Activated CD4-positive, alpha-beta memory T cell treated with anti-CD3 and anti-CD28 coated beads, Interleukin-2, amount 10 ng/mL, durations not matched to agents 7 days and 5 days (primary cell): ENCODE results near the gene TTC9B. TPM values are rescaled to one million over a fixed set of nuclear protein-coding genes. Genes with fewer than 3 reads are reported as not detected.
"Not testable (repeated sequence)": the region's sequence is repeated elsewhere in the genome, so short reads cannot be mapped to it uniquely, and the experiment has no call there.

Experiments
- CTCF ChIA-PET: fragments of 350-600 bp; sonication (Branson Sonifier 250); formaldehyde crosslinking; loops from one replicate; lab custom pipeline; 2021; ENCODE audit warnings: antibody characterized with exemption, inconsistent platforms; lab: Charles Lee
- POLR2A ChIA-PET: fragments of 350-600 bp; sonication (Branson Sonifier 250); formaldehyde crosslinking; loops from one replicate; lab custom pipeline; 2021; ENCODE audit warnings: antibody characterized with exemption; lab: Charles Lee
- DNase-seq: peaks from one replicate; pipeline ENCODE4 v3.0.0-alpha.2; 2020
- H3K27ac Mint-ChIP-seq: one replicate; pipeline ENCODE4 v1.8.0; 2021; ENCODE audit warnings: mild to moderate bottlenecking, mixed read lengths
- H3K27me3 Mint-ChIP-seq: one replicate; pipeline ENCODE4 v1.8.0; 2021; ENCODE audit warnings: mixed read lengths
- H3K36me3 Mint-ChIP-seq: one replicate; pipeline ENCODE4 v1.8.0; 2021; ENCODE audit warnings: low read depth, mixed read lengths
- H3K4me1 Mint-ChIP-seq: one replicate; pipeline ENCODE4 v1.8.0; 2021; ENCODE audit warnings: mixed read lengths
- H3K4me3 Mint-ChIP-seq: one replicate; pipeline ENCODE4 v1.8.0; 2021; ENCODE audit warnings: mild to moderate bottlenecking, mixed read lengths
- H3K9me3 Mint-ChIP-seq: one replicate; pipeline ENCODE4 v1.8.0; 2021; ENCODE audit warnings: mixed read lengths
- total RNA-seq, 2 experiments: library from RNA; stranded (reverse); gene quantifications; one replicate each; pipeline ENCODE4 v1.2.3, GENCODE V29; 2021

The TTC9B gene
- total RNA-seq, 2 experiments from 2014 or later, result not detected

GRCh38 chr19:40184273-40184672 lies 33.9 kb downstream of the TTC9B start:
- H3K4me3 Mint-ChIP-seq, result no peak overlapping the region
- CTCF ChIA-PET, result no interaction called here
- no peaks in the 10 kb centered on the region for H3K27me3 Mint-ChIP-seq
- no peak overlapping the region for H3K27ac Mint-ChIP-seq
- H3K36me3 Mint-ChIP-seq, result no peaks in the 10 kb centered on the region
- H3K9me3 Mint-ChIP-seq, result no peaks in the 10 kb centered on the region
- POLR2A ChIA-PET, result no interaction called here
- DNase-seq, result no peak
- H3K4me1 Mint-ChIP-seq, result no peaks in the 10 kb centered on the region

- H3K9me3 Mint-ChIP-seq, result no peaks in the 10 kb centered on the region
- DNase-seq, result no peak
- ChIA-PET CTCF (interaction anchor here (0.6 to 1.4 kb wide), 2 partner anchors 14 to 462 kb away, joined by 3 to 4 read pairs; no protein-coding TSS in a partner anchor), POLR2A (no interaction called here)
- H3K4me1 Mint-ChIP-seq, result no peaks in the 10 kb centered on the region
- no peak overlapping the region for H3K27ac Mint-ChIP-seq
- no peaks in the 10 kb centered on the region for H3K27me3 Mint-ChIP-seq
- H3K4me3 Mint-ChIP-seq, result no peak overlapping the region
- no peaks in the 10 kb centered on the region for H3K36me3 Mint-ChIP-seq
Observed at GRCh38 chr19:40178756-40179155, 39.4 kb downstream of the TTC9B start.

- no peaks in the 10 kb centered on the region for H3K9me3 Mint-ChIP-seq
- POLR2A ChIA-PET, result interaction anchor here (0.6 kb wide), 1 partner anchor 48 kb away, joined by 4 read pairs; no protein-coding TSS in a partner anchor
- no peak for DNase-seq
- no peak overlapping the region for H3K4me3 Mint-ChIP-seq
- no peaks in the 10 kb centered on the region for H3K27me3 Mint-ChIP-seq
- CTCF ChIA-PET, result no interaction called here
- H3K27ac Mint-ChIP-seq, result no peak overlapping the region
- H3K4me1 Mint-ChIP-seq, result no peaks in the 10 kb centered on the region
- no peaks in the 10 kb centered on the region for H3K36me3 Mint-ChIP-seq
Observed at GRCh38 chr19:40177286-40178070, 40.7 kb downstream of the TTC9B start.

GRCh38 chr19:40175820-40176219 lies 42.4 kb downstream of the TTC9B start:
- no peaks in the 10 kb centered on the region for H3K4me1 Mint-ChIP-seq
- H3K36me3 Mint-ChIP-seq, result no peaks in the 10 kb centered on the region
- H3K27ac Mint-ChIP-seq, result no peak overlapping the region
- DNase-seq, result no peak
- H3K4me3 Mint-ChIP-seq, result no peak overlapping the region
- ChIA-PET CTCF (no interaction called here), POLR2A (no interaction called here)
- H3K27me3 Mint-ChIP-seq, result no peaks in the 10 kb centered on the region
- no peaks in the 10 kb centered on the region for H3K9me3 Mint-ChIP-seq

- CTCF ChIA-PET, result interaction anchor here (1.3 kb wide), 1 partner anchor 9 kb away, joined by 3 read pairs; no protein-coding TSS in a partner anchor
- H3K27me3 Mint-ChIP-seq, result no peaks in the 10 kb centered on the region
- DNase-seq, result no peak
- no peaks in the 10 kb centered on the region for H3K4me1 Mint-ChIP-seq
- H3K9me3 Mint-ChIP-seq, result no peaks in the 10 kb centered on the region
- no peak overlapping the region for H3K27ac Mint-ChIP-seq
- H3K36me3 Mint-ChIP-seq, result no peaks in the 10 kb centered on the region
- no peak overlapping the region for H3K4me3 Mint-ChIP-seq
- POLR2A ChIA-PET, result no interaction called here
Observed at GRCh38 chr19:40174092-40174491, 44.1 kb downstream of the TTC9B start.

- H3K4me3 Mint-ChIP-seq, DNase-seq, CTCF ChIA-PET, H3K27ac Mint-ChIP-seq, H3K9me3 Mint-ChIP-seq, H3K36me3 Mint-ChIP-seq, POLR2A ChIA-PET, H3K27me3 Mint-ChIP-seq, H3K4me1 Mint-ChIP-seq: not testable (repeated sequence)
Observed at GRCh38 chr19:40171293-40171692, 46.9 kb downstream of the TTC9B start.

GRCh38 chr19:40170303-40170989 lies 47.7 kb downstream of the TTC9B start:
- CTCF ChIA-PET, H3K9me3 Mint-ChIP-seq, DNase-seq: not testable (repeated sequence)

GRCh38 chr19:40169482-40170302 lies 48.5 kb downstream of the TTC9B start:
- H3K4me3 Mint-ChIP-seq, H3K9me3 Mint-ChIP-seq, POLR2A ChIA-PET, H3K4me1 Mint-ChIP-seq, H3K27ac Mint-ChIP-seq, H3K27me3 Mint-ChIP-seq, DNase-seq, H3K36me3 Mint-ChIP-seq, CTCF ChIA-PET: not testable (repeated sequence)

More at GRCh38 chr19:40170303-40170989, 47.7 kb downstream of the TTC9B start:
- POLR2A ChIA-PET, H3K27ac Mint-ChIP-seq, H3K27me3 Mint-ChIP-seq, H3K4me1 Mint-ChIP-seq, H3K36me3 Mint-ChIP-seq, H3K4me3 Mint-ChIP-seq: not testable (repeated sequence)

Other genes starting within 250 kb of the TTC9B start
- 10 to 100 TPM; 96.4 to 97.6 TPM for gene PSMC4, start 247.2 kb downstream of the TTC9B start, total RNA-seq
- gene ZNF546, start 221.3 kb downstream of the TTC9B start, total RNA-seq, result 1 to 10 TPM; 6.3 to 7.5 TPM
- gene ZNF780B, start 162.2 kb downstream of the TTC9B start, total RNA-seq, result 10 to 100 TPM; 19.9 to 20.1 TPM
- 10 to 100 TPM; 21.3 to 25.3 TPM for gene ZNF780A, start 127.4 kb downstream of the TTC9B start, total RNA-seq
- gene MAP3K10, start 27.0 kb downstream of the TTC9B start, total RNA-seq, result 10 to 100 TPM; 17.3 to 18.0 TPM
- not detected for gene CCNP, start 8.3 kb upstream of the TTC9B start, total RNA-seq
- 100 to 1,000 TPM; 142 to 150 TPM for gene AKT2, start 67.0 kb upstream of the TTC9B start, total RNA-seq
- 10 to 100 TPM; 19.0 to 20.5 TPM for gene C19orf47, start 130.0 kb upstream of the TTC9B start, total RNA-seq
- gene PLD3, start 130.3 kb upstream of the TTC9B start, total RNA-seq, result 100 to 1,000 TPM in 1 of 2 experiments, 10 to 100 TPM in 1; 92.4 to 100 TPM
- under 1 TPM; 0.10 TPM for gene HIPK4, start 171.8 kb upstream of the TTC9B start, total RNA-seq
- gene PRX, start 195.0 kb upstream of the TTC9B start, total RNA-seq, result 1 to 10 TPM; 1.1 to 1.5 TPM
- 10 to 100 TPM; 10.6 to 10.7 TPM for gene SERTAD1, start 207.6 kb upstream of the TTC9B start, total RNA-seq
- gene SERTAD3, start 226.0 kb upstream of the TTC9B start, total RNA-seq, result 10 to 100 TPM; 18.0 to 20.3 TPM
- 10 to 100 TPM; 20.1 to 20.5 TPM for gene BLVRB, start 247.4 kb upstream of the TTC9B start, total RNA-seq
- 1 to 10 TPM in 1 of 2 experiments, under 1 TPM in 1; 0.60 to 1.3 TPM for gene SPTBN4, start 248.6 kb upstream of the TTC9B start, total RNA-seq